H1 (cell line): ENCODE measurements around the gene DCHS1. TPM values are rescaled to one million over a fixed set of nuclear protein-coding genes. Genes with fewer than 3 reads are reported as not detected.

Source experiments
- CTCF ChIA-PET: fragments of 300-600 bp; sonication (Branson Sonifier 250); formaldehyde crosslinking; loops from one replicate; lab custom pipeline; 2021; ENCODE audit not compliant: partially characterized antibody; lab: Charles Lee
- POLR2A ChIA-PET: fragments of 300-600 bp; sonication (Branson Sonifier 250); formaldehyde crosslinking; loops from one replicate; lab custom pipeline; 2021; ENCODE audit warnings: inconsistent platforms; ENCODE audit not compliant: partially characterized antibody; lab: Charles Lee
- DNase-seq, 2 experiments: peaks; one replicate each; pipeline versions ENCODE4 v3.0.0 to v3.0.0-alpha.2; 2010 to 2022; ENCODE audit warnings: low spot score in 2 of 2, low read depth in 1 of 2, mixed read lengths in 1 of 2
- FAIRE-seq: peaks from 2 replicates; lab custom pipeline; 2011; peaks lifted over from hg19 to GRCh38; lab: Jason Lieb, UNC
- H2AFZ ChIP-seq: 2 replicates; pipeline ENCODE4 v1.8.1; 2012; ENCODE audit warnings: low read length, inconsistent platforms
- H2AK5ac ChIP-seq: 2 replicates; pipeline ENCODE4 v1.6.1; 2013; ENCODE audit warnings: low read depth, low read length
- H2BK120ac ChIP-seq: replicated peaks from 2 replicates; pipeline ENCODE3; 2013; ENCODE audit warnings: low read depth, low read length, inconsistent platforms
- H2BK12ac ChIP-seq: 2 replicates; pipeline ENCODE4 v1.6.1; 2013; ENCODE audit warnings: low read depth, low read length
- H2BK15ac ChIP-seq: 2 replicates; pipeline ENCODE4 v1.6.1; 2013; ENCODE audit warnings: low read length
- H2BK20ac ChIP-seq: 2 replicates; pipeline ENCODE4 v1.6.1; 2013; ENCODE audit warnings: low read length
- H2BK5ac ChIP-seq: 2 replicates; pipeline ENCODE4 v1.6.1; 2013; ENCODE audit warnings: low read depth, low read length
- H3K14ac ChIP-seq: 2 replicates; pipeline ENCODE4 v1.6.1; 2013; ENCODE audit warnings: inconsistent platforms; ENCODE audit not compliant: insufficient read length
- H3K18ac ChIP-seq: 2 replicates; pipeline ENCODE4 v1.6.1; 2013; ENCODE audit warnings: low read length; ENCODE audit errors: extremely low read depth
- H3K23ac ChIP-seq: 2 replicates; pipeline ENCODE4 v1.6.1; 2013; ENCODE audit warnings: inconsistent platforms; ENCODE audit not compliant: insufficient read length
- H3K23me2 ChIP-seq: 2 replicates; pipeline ENCODE4 v1.6.1; 2013; ENCODE audit warnings: low read depth, low read length
- H3K27ac ChIP-seq: 2 replicates; pipeline ENCODE4 v1.6.1; 2011; ENCODE audit warnings: low read depth, low read length, inconsistent platforms
- H3K27me3 ChIP-seq, 4 experiments: replicated peaks in 1 of 4; 1 replicate in 1 of 4; 2 replicates in 3 of 4; pipeline versions ENCODE4 v1.6.1 to v1.8.1; 2011 to 2013; ENCODE audit warnings: low read length in 3 of 4, mild to moderate bottlenecking in 3 of 4, inconsistent platforms in 2 of 4, mixed read lengths in 2 of 4, moderate library complexity in 1 of 4; ENCODE audit not compliant: control insufficient read depth in 3 of 4, insufficient read depth in 3 of 4; ENCODE audit errors: extremely low read depth in 1 of 4
- H3K36me3 ChIP-seq, 4 experiments: 2 replicates each; pipeline versions ENCODE4 v1.6.1 to v1.8.1; 2011 to 2013; ENCODE audit warnings: mild to moderate bottlenecking in 4 of 4, low read length in 3 of 4, moderate library complexity in 2 of 4, control low read depth in 1 of 4, inconsistent platforms in 1 of 4; ENCODE audit not compliant: insufficient read depth in 4 of 4, control insufficient read depth in 2 of 4
- H3K4ac ChIP-seq: replicated peaks from 2 replicates; pipeline ENCODE3; 2013; ENCODE audit warnings: low read length, low read depth, mixed read lengths, inconsistent platforms; ENCODE audit not compliant: insufficient read length
- H3K4me1 ChIP-seq, 4 experiments: replicated peaks in 1 of 4; 1 replicate in 1 of 4; 2 replicates in 3 of 4; pipeline versions ENCODE4 v1.6.1 to v1.8.1; 2011 to 2013; ENCODE audit warnings: low read length in 3 of 4, inconsistent platforms in 2 of 4, mixed read lengths in 1 of 4; ENCODE audit not compliant: insufficient read depth in 4 of 4, control insufficient read depth in 3 of 4
- H3K4me2 ChIP-seq, 2 experiments: 2 replicates each; pipeline versions ENCODE4 v1.6.1 to v1.8.1; 2011 to 2013; ENCODE audit warnings: low read depth in 2 of 2, low read length in 2 of 2, control low read depth in 1 of 2, inconsistent platforms in 1 of 2, mild to moderate bottlenecking in 1 of 2; ENCODE audit not compliant: insufficient read depth in 1 of 2
- H3K4me3 ChIP-seq, 4 experiments: fragments of 200-600, 300-600 bp in 1 of 4; sonication (generic), shearing (Covaris generic), sonication (Bioruptor Twin) in 1 of 4; 2 replicates each; pipeline versions ENCODE4 v1.5.1 to v1.8.1; 2011 to 2016; ENCODE audit warnings: low read length in 4 of 4, low read depth in 3 of 4, control low read depth in 2 of 4, inconsistent platforms in 2 of 4, mild to moderate bottlenecking in 2 of 4, mixed read lengths in 1 of 4, moderate library complexity in 1 of 4; ENCODE audit not compliant: insufficient read depth in 2 of 4; ENCODE audit errors: extremely low read depth in 1 of 4
- H3K56ac ChIP-seq: replicated peaks from 2 replicates; pipeline ENCODE3; 2013; ENCODE audit warnings: low read depth, mild to moderate bottlenecking, mixed read lengths, low read length, inconsistent platforms; ENCODE audit not compliant: insufficient read length
- H3K79me1 ChIP-seq: 2 replicates; pipeline ENCODE4 v1.6.1; 2013; ENCODE audit warnings: low read depth, low read length, control low read depth
- H3K79me2 ChIP-seq, 2 experiments: 2 replicates each; pipeline versions ENCODE4 v1.6.1 to v1.8.1; 2012 to 2013; ENCODE audit warnings: low read length in 2 of 2, mild to moderate bottlenecking in 2 of 2, inconsistent platforms in 1 of 2; ENCODE audit not compliant: insufficient read depth in 2 of 2, control insufficient read depth in 1 of 2
- H3K9ac ChIP-seq, 4 experiments: replicated peaks in 1 of 4; 1 replicate in 1 of 4; 2 replicates in 3 of 4; pipeline versions ENCODE4 v1.6.1 to v1.8.1; 2011 to 2013; ENCODE audit warnings: low read depth in 3 of 4, low read length in 3 of 4, control low read depth in 2 of 4, mild to moderate bottlenecking in 2 of 4, moderate library complexity in 2 of 4, inconsistent platforms in 1 of 4; ENCODE audit errors: extremely low read depth in 1 of 4
- H3K9me3 ChIP-seq, 2 experiments: 2 replicates each; pipeline versions ENCODE4 v1.6.1 to v1.8.1; 2012 to 2013; ENCODE audit warnings: mild to moderate bottlenecking in 2 of 2, moderate library complexity in 2 of 2, control low read depth in 1 of 2, inconsistent platforms in 1 of 2, low read depth in 1 of 2, low read length in 1 of 2, mixed read lengths in 1 of 2; ENCODE audit not compliant: insufficient read depth in 2 of 2
- H4K20me1 ChIP-seq, 2 experiments: replicated peaks in 1 of 2; 2 replicates each; pipeline versions ENCODE3 to v1.8.1; 2011 to 2013; ENCODE audit warnings: inconsistent platforms in 2 of 2, low read length in 2 of 2, mild to moderate bottlenecking in 1 of 2; ENCODE audit not compliant: insufficient read depth in 2 of 2, control insufficient read depth in 1 of 2
- H4K5ac ChIP-seq: 2 replicates; pipeline ENCODE4 v1.6.1; 2013; ENCODE audit warnings: low read length, low read depth, mixed read lengths, inconsistent platforms; ENCODE audit not compliant: insufficient read length
- H4K8ac ChIP-seq: 2 replicates; pipeline ENCODE4 v1.8.0; 2013; ENCODE audit warnings: mild to moderate bottlenecking, moderate library complexity, low read length, inconsistent platforms; ENCODE audit not compliant: insufficient read depth; ENCODE audit errors: extremely low read depth
- H4K91ac ChIP-seq: replicated peaks from 2 replicates; pipeline ENCODE3; 2013; ENCODE audit warnings: low read length, mixed read lengths, inconsistent platforms; ENCODE audit not compliant: insufficient read length
- ATF3 ChIP-seq: IDR thresholded peaks from 2 replicates; pipeline ENCODE4 v1.6.1; 2011; ENCODE audit warnings: low read depth, mild to moderate bottlenecking, low read length; ENCODE audit not compliant: insufficient read depth
- BCL11A ChIP-seq, 2 experiments: IDR thresholded peaks; one replicate each; pipeline ENCODE4 v1.6.1; 2011; ENCODE audit warnings: low read depth in 2 of 2, low read length in 2 of 2, mild to moderate bottlenecking in 2 of 2
- CBX5 ChIP-seq: fragments of 300-800, 300-1000 bp; sonication (generic); IDR thresholded peaks from 2 replicates; pipeline ENCODE4 v1.7.1; 2016; ENCODE audit warnings: antibody characterized with exemption, low read length, low read depth
- EGR1 ChIP-seq: IDR thresholded peaks from 2 replicates; pipeline ENCODE4 v1.6.1; 2011; ENCODE audit warnings: low read depth, low read length, borderline replicate concordance
- NANOG ChIP-seq: IDR thresholded peaks from 2 replicates; pipeline ENCODE4 v1.6.1; 2011; ENCODE audit warnings: low read length, low read depth, mild to moderate bottlenecking, inconsistent platforms; ENCODE audit not compliant: insufficient read depth, poor library complexity, severe bottlenecking
- NRF1 ChIP-seq: IDR thresholded peaks from 2 replicates; pipeline ENCODE4 v1.6.1; 2011; ENCODE audit warnings: mild to moderate bottlenecking, low read depth, low read length, improper control_type of control experiment
- RXRA ChIP-seq: IDR thresholded peaks from 2 replicates; pipeline ENCODE4 v1.6.1; 2011; ENCODE audit warnings: low read depth, mild to moderate bottlenecking, low read length, moderate library complexity; ENCODE audit not compliant: insufficient read depth
- SIRT6 ChIP-seq: IDR thresholded peaks from one replicate; pipeline ENCODE4 v1.7.1; 2012; ENCODE audit warnings: low read length, inconsistent platforms
- SRF ChIP-seq: IDR thresholded peaks from 2 replicates; pipeline ENCODE4 v1.6.1; 2011; ENCODE audit warnings: mild to moderate bottlenecking, low read depth, low read length, moderate library complexity
- TAF7 ChIP-seq: optimal IDR thresholded peaks from 2 replicates; pipeline ENCODE3; 2011; ENCODE audit warnings: low read depth, mild to moderate bottlenecking, inconsistent platforms, low read length, moderate library complexity, borderline replicate concordance
- WGBS, 2 experiments: shearing (Covaris generic) in 1 of 2; methylation state at CpG; one replicate each; pipeline versions ENCODE4 v1.1.6 to v1.1.7; 2013 to 2015; ENCODE audit warnings: low lambda C conversion rate in 2 of 2, mixed read lengths in 2 of 2, inconsistent platforms in 1 of 2, low coverage in 1 of 2, missing lambda C conversion rate in 1 of 2; ENCODE audit not compliant: insufficient replicate concordance in 2 of 2, insufficient coverage in 1 of 2, insufficient read length in 1 of 2; ENCODE audit errors: extremely low coverage in 1 of 2, missing lambda C conversion rate in 1 of 2; 5-methylcytosine and 5-hydroxymethylcytosine counted together
- polyA plus RNA-seq, 7 experiments: library from polyadenylated mRNA; depleted of rRNA in 3 of 7; stranded (reverse) in 5 of 7; unstranded in 2 of 7; fragments of >200 nt in 5 of 7; fragments of 200-250 nt in 2 of 7; gene quantifications; 1 replicate in 5 of 7; 2 replicates in 1 of 7; 4 replicates in 1 of 7; pipeline versions ENCODE4 v1.2.1 to v1.2.3, GENCODE V29; 2011 to 2013; ENCODE audit warnings: missing spikeins in 2 of 7, mixed read lengths in 2 of 7
- total RNA-seq: library from RNA; stranded (reverse); fragmentation: NEBNext Ultra II Directional; extraction: Animal tissue kit (Norgen Biotek cat#: 25700); gene quantifications from 2 replicates; pipeline ENCODE4 v1.2.1, GENCODE V29; 2021

DCHS1 gene
- total and polyA plus RNA-seq, 2 of the 8 experiments (the other 6 are each of a cell fraction or from before 2014, with no cell fraction given), result 8.2 to 10.5 TPM

GRCh38 chr11:6618117-6619003 is 37.2 kb downstream of the DCHS1 start:
- no peak overlapping the region for H3K27ac ChIP-seq
- peak overlapping the region; percentile 87; the same call in 1 of the 2 replicates for H4K8ac ChIP-seq
- peaks cover 0 to 7% (median 4%) of the 10 kb centered on the region in 4 experiments; a peak in 3 of 7 replicates for H3K4me1 ChIP-seq
- no peak overlapping the region for H4K5ac ChIP-seq
- no peak overlapping the region for H2BK120ac ChIP-seq
- peaks cover 6% of the 10 kb centered on the region for H3K23me2 ChIP-seq
- no peak overlapping the region for H3K23ac ChIP-seq
- no peaks in the 10 kb centered on the region for H4K20me1 ChIP-seq
- peak overlapping the region; percentile 63 for H3K4ac ChIP-seq
- H2BK20ac ChIP-seq, result no peak overlapping the region
- no peak overlapping the region for H2BK5ac ChIP-seq
- DNase-seq (no peak), FAIRE-seq (no peak)
- peak overlapping the region; percentile 72 to 97 (median 89) for H3K4me3 ChIP-seq
- H2AK5ac ChIP-seq, result no peak overlapping the region
- 83% methylated on average over 15 of the region's 15 CpGs; no CpG with 5 or more reads in 1 of the 2 experiments for WGBS, 2 experiments
- H3K56ac ChIP-seq, result no peak overlapping the region
- H2BK15ac ChIP-seq, result no peak overlapping the region
- no peaks in the 10 kb centered on the region for H3K27me3 ChIP-seq
- H4K91ac ChIP-seq, result no peak overlapping the region
- no peak overlapping the region for H2BK12ac ChIP-seq
- H3K9me3 ChIP-seq, result no peaks in the 10 kb centered on the region
- H3K79me1 ChIP-seq, result no peaks in the 10 kb centered on the region; the same call in none of the 2 replicates
- peaks cover 0 to 8% of the 10 kb centered on the region in 2 experiments; a peak in 1 of 4 replicates for H3K79me2 ChIP-seq
- peak overlapping the region; percentile 90 to 98 for H3K4me2 ChIP-seq
- ChIA-PET POLR2A (interaction anchor here (0.7 to 3.2 kb wide), 14 partner anchors 9 to 218 kb away, joined by 3 to 31 read pairs (median 4); partner anchors contain the start of genes MRPL17 and RRP8), CTCF (interaction anchor here (0.7 to 2.6 kb wide), 17 partner anchors 10 to 654 kb away, joined by 3 to 11 read pairs (median 3); partner anchors contain the start of gene ILK)
- no peak overlapping the region for H3K18ac ChIP-seq
- no peak overlapping the region for H2AFZ ChIP-seq
- H3K9ac ChIP-seq, result peak overlapping the region; percentile 68 to 96 (median 79)
- peaks cover 0 to 4% (median 2%) of the 10 kb centered on the region in 4 experiments; a peak in 4 of 8 replicates for H3K36me3 ChIP-seq
- no peak overlapping the region for H3K14ac ChIP-seq
- TF ChIP-seq NRF1, result no peak
- no peak for TF ChIP-seq BCL11A (IDR thresholded peaks at IDR 0.05; ENCODE audit: low read depth in 2 of 2, low read length in 2 of 2)
- TF ChIP-seq TAF7, result no peak
- no peak for TF ChIP-seq CBX5
- no peak for TF ChIP-seq RXRA
- no peak for TF ChIP-seq EGR1
- no peak for TF ChIP-seq SIRT6
- no peak for TF ChIP-seq SRF
- no peak for TF ChIP-seq ATF3
- no peak for TF ChIP-seq NANOG
